NT2/D1 (cell line): ENCODE results near the gene INTS1.

Experiments used
- YY1 ChIP-seq: IDR thresholded peaks from 2 replicates; pipeline ENCODE4 v1.6.1; 2011; ENCODE audit not compliant: insufficient read length, insufficient read depth
- ZNF274 ChIP-seq: IDR thresholded peaks from 2 replicates; pipeline ENCODE4 v1.6.1; 2011; ENCODE audit warnings: mild to moderate bottlenecking, low read depth, low read length

GRCh38 chr7:1538544-1539180 is 34.5 kb upstream of the INTS1 start:
- TF ChIP-seq ZNF274 (no peak), YY1 (no peak)
